GM12878 (cell line): ENCODE measurements around the gene ABRACL. TPM values are rescaled to one million over a fixed set of nuclear protein-coding genes. Genes with fewer than 3 reads are reported as not detected.

Experiments
- ATF7 ChIP-seq: fragments of 450-650 bp; IDR thresholded peaks from 2 replicates; pipeline ENCODE4 v1.6.1; 2016; ENCODE audit warnings: low read depth, mild to moderate bottlenecking
- CHD1 ChIP-seq: IDR thresholded peaks from 2 replicates; pipeline ENCODE4 v1.6.1; 2012; ENCODE audit warnings: low read depth, low read length, improper control_type of control experiment
- CREM ChIP-seq: IDR thresholded peaks from 2 replicates; pipeline ENCODE4 v1.6.1; 2014; ENCODE audit warnings: antibody characterized with exemption, low read depth
- DPF2 ChIP-seq: fragments of 450-650 bp; IDR thresholded peaks from 2 replicates; pipeline ENCODE4 v1.6.1; 2017; ENCODE audit warnings: mild to moderate bottlenecking
- EED ChIP-seq: sonication (generic); IDR thresholded peaks from 2 replicates; pipeline ENCODE4 v1.6.1; 2016; ENCODE audit warnings: antibody characterized with exemption, low read depth
- FOXK2 ChIP-seq: fragments of 450-650 bp; IDR thresholded peaks from 2 replicates; pipeline ENCODE4 v1.6.1; 2017; ENCODE audit warnings: mild to moderate bottlenecking, moderate library complexity
- HDAC6 ChIP-seq: fragments of 200-600 bp; sonication (generic); IDR thresholded peaks from one replicate; pipeline ENCODE4 v1.8.0; 2017; ENCODE audit warnings: antibody characterized with exemption; ENCODE audit not compliant: unreplicated experiment
- LARP7 ChIP-seq: fragments of 450-650 bp; IDR thresholded peaks from 2 replicates; pipeline ENCODE4 v1.6.1; 2017; ENCODE audit warnings: mild to moderate bottlenecking
- MTA2 ChIP-seq: fragments of 450-650 bp; IDR thresholded peaks from 2 replicates; pipeline ENCODE4 v1.6.1; 2016; ENCODE audit warnings: low read depth, mild to moderate bottlenecking, moderate library complexity
- NR2F1 ChIP-seq: fragments of 450-650 bp; conservative IDR thresholded peaks from 2 replicates; pipeline ENCODE4 v1.6.1; 2017; ENCODE audit warnings: mild to moderate bottlenecking
- RBBP5 ChIP-seq: fragments of 200-600 bp; sonication (generic); conservative IDR thresholded peaks from 2 replicates; pipeline ENCODE4 v1.6.1; 2016
- SMC3 ChIP-seq: IDR thresholded peaks from 2 replicates; pipeline ENCODE4 v1.6.1; 2011; ENCODE audit warnings: low read length, improper control_type of control experiment, borderline replicate concordance
- STAT1 ChIP-seq: fragments of 450-650 bp; conservative IDR thresholded peaks from 2 replicates; pipeline ENCODE4 v1.6.1; 2014; ENCODE audit warnings: antibody characterized with exemption, mild to moderate bottlenecking
- SUZ12 ChIP-seq: fragments of 200-600 bp; sonication (generic); IDR thresholded peaks from one replicate; pipeline ENCODE4 v1.6.1; 2018; ENCODE audit warnings: antibody characterized with exemption, mild to moderate bottlenecking; ENCODE audit not compliant: unreplicated experiment
- TAF1 ChIP-seq: IDR thresholded peaks from 2 replicates; pipeline ENCODE4 v1.6.1; 2011; ENCODE audit warnings: mild to moderate bottlenecking, low read depth, low read length, borderline replicate concordance
- polyA plus RNA-seq, 11 experiments: library from polyadenylated mRNA; depleted of rRNA in 4 of 11; unstranded in 6 of 11; stranded (reverse) in 5 of 11; fragments of >200 nt; fragmentation: Nextera tagmentation in 4 of 11; fragmentation: Illumina TruSeq in 1 of 11; extraction: Ambion mirVana in 4 of 11; extraction: Trizol in 1 of 11; gene quantifications; 1 replicate in 1 of 11; 2 replicates in 10 of 11; pipeline versions ENCODE4 v1.2.1 to v1.2.3, GENCODE V29; 2011 to 2016; ENCODE audit warnings: inconsistent platforms in 2 of 11, missing spikeins in 2 of 11, low read depth in 1 of 11
- total RNA-seq, 4 experiments: library from RNA; depleted of rRNA in 3 of 4; stranded (reverse); fragments of >200 nt in 3 of 4; fragmentation: Illumina TruSeq in 1 of 4; extraction: Trizol in 1 of 4; gene quantifications; 2 replicates each; pipeline versions ENCODE4 v1.2.1 to v1.2.3, GENCODE V29; 2013 to 2021
- TF ChIP-seq, protein P1 (sequence below): IDR thresholded peaks from 2 replicates; pipeline ENCODE4 v1.6.1; 2012; ENCODE audit warnings: low read length, inconsistent platforms
- TF ChIP-seq, protein P2 (sequence below): IDR thresholded peaks from 2 replicates; pipeline ENCODE4 v1.6.1; 2011; ENCODE audit warnings: borderline replicate concordance, low read depth, mild to moderate bottlenecking, moderate library complexity, low read length; ENCODE audit not compliant: insufficient read depth, poor library complexity, severe bottlenecking
- TF ChIP-seq, protein P3 (sequence below): IDR thresholded peaks from 2 replicates; pipeline ENCODE4 v1.6.1; 2011; ENCODE audit warnings: mild to moderate bottlenecking, low read depth, low read length, moderate library complexity; ENCODE audit not compliant: insufficient replicate concordance
- TF ChIP-seq, protein P4 (sequence below): fragments of 450-650 bp; IDR thresholded peaks from 2 replicates; pipeline ENCODE4 v1.6.1; 2018; ENCODE audit warnings: borderline replicate concordance, mild to moderate bottlenecking; ENCODE audit not compliant: partially characterized antibody
- TF ChIP-seq, protein P5 (sequence below): IDR thresholded peaks from 2 replicates; pipeline ENCODE4 v1.6.1; 2011; ENCODE audit warnings: borderline replicate concordance, low read depth, mild to moderate bottlenecking, moderate library complexity, mixed read lengths, low read length; ENCODE audit not compliant: insufficient read depth; ENCODE audit errors: extremely low read length
- TF ChIP-seq, protein P6 (sequence below): fragments of 150-350 bp; IDR thresholded peaks from 2 replicates; pipeline ENCODE4 v1.6.1; 2014; ENCODE audit warnings: mild to moderate bottlenecking, low read depth, low read length

Gene ABRACL
- total and polyA plus RNA-seq, 10 of the 15 experiments (the other 5 are each of a cell fraction or from before 2014, with no cell fraction given): 111 to 647 (median 192) TPM

DNA sequence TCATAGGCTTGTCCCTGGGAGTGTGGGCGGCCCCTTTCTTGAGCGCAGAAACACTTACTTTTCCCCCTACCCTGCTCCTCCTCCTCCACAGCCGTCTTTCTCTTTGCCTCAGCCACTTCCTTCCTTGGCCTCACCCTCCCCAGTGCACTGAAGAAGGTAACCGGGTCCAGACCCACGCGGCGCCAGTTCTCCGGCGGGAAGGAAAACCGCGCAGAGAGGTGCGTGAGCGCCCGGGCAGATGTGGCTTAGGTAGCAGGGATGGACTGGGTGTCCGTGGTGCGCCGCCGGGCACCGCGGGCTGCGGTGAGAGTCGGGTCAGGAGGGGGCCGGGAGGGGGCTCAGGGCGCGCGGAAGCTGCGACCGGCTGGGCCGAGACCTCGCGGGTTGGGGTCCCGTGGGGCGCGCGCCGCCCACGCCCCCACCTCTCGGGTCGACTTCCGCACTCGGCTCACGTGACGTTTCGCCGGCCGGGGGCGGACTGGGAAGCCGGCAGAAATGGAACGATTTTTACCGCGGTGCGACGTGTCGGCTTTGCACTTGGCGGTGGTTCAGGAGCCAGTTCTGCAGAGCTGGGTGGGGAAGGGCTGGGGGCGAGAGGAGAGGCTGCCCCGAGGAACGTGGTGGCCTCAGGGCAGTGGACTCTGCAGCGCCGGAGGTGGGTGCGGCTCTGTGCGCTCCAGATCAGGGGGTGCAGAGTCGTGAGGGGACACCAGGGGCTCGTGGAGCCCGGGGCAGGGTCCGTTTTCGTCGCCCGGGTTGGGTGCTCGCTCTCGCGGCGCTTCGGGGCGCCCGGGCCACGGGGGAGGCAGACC, at the start of gene ABRACL (continued):
- TF ChIP-seq, protein P1, sequence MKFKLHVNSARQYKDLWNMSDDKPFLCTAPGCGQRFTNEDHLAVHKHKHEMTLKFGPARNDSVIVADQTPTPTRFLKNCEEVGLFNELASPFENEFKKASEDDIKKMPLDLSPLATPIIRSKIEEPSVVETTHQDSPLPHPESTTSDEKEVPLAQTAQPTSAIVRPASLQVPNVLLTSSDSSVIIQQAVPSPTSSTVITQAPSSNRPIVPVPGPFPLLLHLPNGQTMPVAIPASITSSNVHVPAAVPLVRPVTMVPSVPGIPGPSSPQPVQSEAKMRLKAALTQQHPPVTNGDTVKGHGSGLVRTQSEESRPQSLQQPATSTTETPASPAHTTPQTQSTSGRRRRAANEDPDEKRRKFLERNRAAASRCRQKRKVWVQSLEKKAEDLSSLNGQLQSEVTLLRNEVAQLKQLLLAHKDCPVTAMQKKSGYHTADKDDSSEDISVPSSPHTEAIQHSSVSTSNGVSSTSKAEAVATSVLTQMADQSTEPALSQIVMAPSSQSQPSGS: no peak
- TF ChIP-seq NR2F1 (peak; percentile 62), RBBP5 (no peak), STAT1 (no peak), LARP7 (0 out of 2 replicates have a peak, but pooled peaks have one; percentile 45), CREM (peak; percentile 26; the same call in 1 of the 2 replicates), HDAC6 (no peak), MTA2 (peak; percentile 52), TAF1 (peak; percentile 81), ATF7 (peak; percentile 46; the same call in 1 of the 2 replicates), EED (peak; percentile 70), SMC3 (no peak), DPF2 (peak; percentile 81; the same call in 1 of the 2 replicates), CHD1 (0 out of 2 replicates have a peak, but pooled peaks have one; percentile 75), SUZ12 (no peak), FOXK2 (no peak)
- TF ChIP-seq, protein P2, sequence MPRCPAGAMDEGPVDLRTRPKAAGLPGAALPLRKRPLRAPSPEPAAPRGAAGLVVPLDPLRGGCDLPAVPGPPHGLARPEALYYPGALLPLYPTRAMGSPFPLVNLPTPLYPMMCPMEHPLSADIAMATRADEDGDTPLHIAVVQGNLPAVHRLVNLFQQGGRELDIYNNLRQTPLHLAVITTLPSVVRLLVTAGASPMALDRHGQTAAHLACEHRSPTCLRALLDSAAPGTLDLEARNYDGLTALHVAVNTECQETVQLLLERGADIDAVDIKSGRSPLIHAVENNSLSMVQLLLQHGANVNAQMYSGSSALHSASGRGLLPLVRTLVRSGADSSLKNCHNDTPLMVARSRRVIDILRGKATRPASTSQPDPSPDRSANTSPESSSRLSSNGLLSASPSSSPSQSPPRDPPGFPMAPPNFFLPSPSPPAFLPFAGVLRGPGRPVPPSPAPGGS: peak; percentile 2
- TF ChIP-seq, protein P3, sequence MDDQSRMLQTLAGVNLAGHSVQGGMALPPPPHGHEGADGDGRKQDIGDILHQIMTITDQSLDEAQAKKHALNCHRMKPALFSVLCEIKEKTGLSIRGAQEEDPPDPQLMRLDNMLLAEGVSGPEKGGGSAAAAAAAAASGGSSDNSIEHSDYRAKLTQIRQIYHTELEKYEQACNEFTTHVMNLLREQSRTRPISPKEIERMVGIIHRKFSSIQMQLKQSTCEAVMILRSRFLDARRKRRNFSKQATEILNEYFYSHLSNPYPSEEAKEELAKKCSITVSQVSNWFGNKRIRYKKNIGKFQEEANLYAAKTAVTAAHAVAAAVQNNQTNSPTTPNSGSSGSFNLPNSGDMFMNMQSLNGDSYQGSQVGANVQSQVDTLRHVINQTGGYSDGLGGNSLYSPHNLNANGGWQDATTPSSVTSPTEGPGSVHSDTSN: no peak
- TF ChIP-seq, protein P4, sequence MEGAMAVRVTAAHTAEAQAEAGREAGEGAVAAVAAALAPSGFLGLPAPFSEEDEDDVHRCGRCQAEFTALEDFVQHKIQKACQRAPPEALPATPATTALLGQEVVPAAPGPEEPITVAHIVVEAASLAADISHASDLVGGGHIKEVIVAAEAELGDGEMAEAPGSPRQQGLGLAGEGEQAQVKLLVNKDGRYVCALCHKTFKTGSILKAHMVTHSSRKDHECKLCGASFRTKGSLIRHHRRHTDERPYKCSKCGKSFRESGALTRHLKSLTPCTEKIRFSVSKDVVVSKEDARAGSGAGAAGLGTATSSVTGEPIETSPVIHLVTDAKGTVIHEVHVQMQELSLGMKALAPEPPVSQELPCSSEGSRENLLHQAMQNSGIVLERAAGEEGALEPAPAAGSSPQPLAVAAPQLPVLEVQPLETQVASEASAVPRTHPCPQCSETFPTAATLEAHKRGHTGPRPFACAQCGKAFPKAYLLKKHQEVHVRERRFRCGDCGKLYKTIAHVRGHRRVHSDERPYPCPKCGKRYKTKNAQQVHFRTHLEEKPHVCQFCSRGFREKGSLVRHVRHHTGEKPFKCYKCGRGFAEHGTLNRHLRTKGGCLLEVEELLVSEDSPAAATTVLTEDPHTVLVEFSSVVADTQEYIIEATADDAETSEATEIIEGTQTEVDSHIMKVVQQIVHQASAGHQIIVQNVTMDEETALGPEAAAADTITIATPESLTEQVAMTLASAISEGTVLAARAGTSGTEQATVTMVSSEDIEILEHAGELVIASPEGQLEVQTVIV: no peak
- TF ChIP-seq, protein P5, sequence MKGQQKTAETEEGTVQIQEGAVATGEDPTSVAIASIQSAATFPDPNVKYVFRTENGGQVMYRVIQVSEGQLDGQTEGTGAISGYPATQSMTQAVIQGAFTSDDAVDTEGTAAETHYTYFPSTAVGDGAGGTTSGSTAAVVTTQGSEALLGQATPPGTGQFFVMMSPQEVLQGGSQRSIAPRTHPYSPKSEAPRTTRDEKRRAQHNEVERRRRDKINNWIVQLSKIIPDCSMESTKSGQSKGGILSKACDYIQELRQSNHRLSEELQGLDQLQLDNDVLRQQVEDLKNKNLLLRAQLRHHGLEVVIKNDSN: peak; percentile 91
- TF ChIP-seq, protein P6, sequence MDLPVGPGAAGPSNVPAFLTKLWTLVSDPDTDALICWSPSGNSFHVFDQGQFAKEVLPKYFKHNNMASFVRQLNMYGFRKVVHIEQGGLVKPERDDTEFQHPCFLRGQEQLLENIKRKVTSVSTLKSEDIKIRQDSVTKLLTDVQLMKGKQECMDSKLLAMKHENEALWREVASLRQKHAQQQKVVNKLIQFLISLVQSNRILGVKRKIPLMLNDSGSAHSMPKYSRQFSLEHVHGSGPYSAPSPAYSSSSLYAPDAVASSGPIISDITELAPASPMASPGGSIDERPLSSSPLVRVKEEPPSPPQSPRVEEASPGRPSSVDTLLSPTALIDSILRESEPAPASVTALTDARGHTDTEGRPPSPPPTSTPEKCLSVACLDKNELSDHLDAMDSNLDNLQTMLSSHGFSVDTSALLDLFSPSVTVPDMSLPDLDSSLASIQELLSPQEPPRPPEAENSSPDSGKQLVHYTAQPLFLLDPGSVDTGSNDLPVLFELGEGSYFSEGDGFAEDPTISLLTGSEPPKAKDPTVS: no peak
